A673 (cell line): ENCODE measurements around the gene NDOR1.

Source experiments
- EZH2 ChIP-seq: fragments of 200-600 bp; sonication (generic); IDR thresholded peaks from 2 replicates; pipeline ENCODE4 v1.6.1; 2017; ENCODE audit warnings: borderline replicate concordance, low read depth, mild to moderate bottlenecking, mixed read lengths, antibody characterized with exemption, low read length; ENCODE audit not compliant: poor library complexity, severe bottlenecking
- TF ChIP-seq, protein P1 (sequence below): fragments of 300-800, 200-600 bp; sonication (generic); conservative IDR thresholded peaks from 2 replicates; pipeline ENCODE4 v1.5.1; 2017; ENCODE audit warnings: low read depth, mild to moderate bottlenecking, antibody characterized with exemption, low read length, moderate library complexity, mixed read lengths

DNA sequence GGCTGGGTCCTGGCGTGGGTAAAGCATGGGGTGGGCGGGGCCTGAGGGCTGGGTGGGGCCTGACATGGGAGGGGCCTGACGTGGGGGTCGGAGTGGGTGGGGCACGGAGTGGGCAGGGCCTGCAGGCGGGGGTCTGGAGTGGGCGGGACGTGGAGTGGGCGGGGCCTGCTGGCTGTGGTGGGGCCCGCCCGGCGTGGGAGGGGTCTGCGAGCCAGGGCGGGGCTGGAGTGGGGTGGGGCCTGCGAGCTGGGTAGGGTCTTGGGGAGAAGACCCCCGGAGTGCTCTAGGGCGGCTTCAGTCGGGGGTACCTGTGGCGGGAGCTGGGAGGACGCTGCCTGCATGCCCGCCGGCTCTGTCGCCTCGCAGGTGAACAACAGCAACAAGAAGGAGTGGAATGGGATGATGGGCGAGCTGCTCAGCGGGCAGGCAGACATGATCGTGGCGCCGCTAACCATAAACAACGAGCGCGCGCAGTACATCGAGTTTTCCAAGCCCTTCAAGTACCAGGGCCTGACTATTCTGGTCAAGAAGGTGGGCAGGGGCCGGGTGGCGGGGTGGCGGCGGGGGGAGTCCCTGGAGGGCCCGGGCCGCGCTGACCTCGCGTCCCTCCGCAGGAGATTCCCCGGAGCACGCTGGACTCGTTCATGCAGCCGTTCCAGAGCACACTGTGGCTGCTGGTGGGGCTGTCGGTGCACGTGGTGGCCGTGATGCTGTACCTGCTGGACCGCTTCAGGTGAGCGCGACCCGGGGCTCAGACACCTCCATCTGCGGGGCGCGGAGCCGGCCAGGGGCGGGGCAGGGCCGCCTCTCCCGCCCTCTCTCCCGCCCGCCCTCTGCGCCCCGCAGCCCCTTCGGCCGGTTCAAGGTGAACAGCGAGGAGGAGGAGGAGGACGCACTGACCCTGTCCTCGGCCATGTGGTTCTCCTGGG is 43.7 kb upstream of the NDOR1 start:
- TF ChIP-seq, protein P1, sequence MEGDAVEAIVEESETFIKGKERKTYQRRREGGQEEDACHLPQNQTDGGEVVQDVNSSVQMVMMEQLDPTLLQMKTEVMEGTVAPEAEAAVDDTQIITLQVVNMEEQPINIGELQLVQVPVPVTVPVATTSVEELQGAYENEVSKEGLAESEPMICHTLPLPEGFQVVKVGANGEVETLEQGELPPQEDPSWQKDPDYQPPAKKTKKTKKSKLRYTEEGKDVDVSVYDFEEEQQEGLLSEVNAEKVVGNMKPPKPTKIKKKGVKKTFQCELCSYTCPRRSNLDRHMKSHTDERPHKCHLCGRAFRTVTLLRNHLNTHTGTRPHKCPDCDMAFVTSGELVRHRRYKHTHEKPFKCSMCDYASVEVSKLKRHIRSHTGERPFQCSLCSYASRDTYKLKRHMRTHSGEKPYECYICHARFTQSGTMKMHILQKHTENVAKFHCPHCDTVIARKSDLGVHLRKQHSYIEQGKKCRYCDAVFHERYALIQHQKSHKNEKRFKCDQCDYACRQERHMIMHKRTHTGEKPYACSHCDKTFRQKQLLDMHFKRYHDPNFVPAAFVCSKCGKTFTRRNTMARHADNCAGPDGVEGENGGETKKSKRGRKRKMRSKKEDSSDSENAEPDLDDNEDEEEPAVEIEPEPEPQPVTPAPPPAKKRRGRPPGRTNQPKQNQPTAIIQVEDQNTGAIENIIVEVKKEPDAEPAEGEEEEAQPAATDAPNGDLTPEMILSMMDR = no peak
- no peak for TF ChIP-seq EZH2
